HL-60/S4 treated with phorbol 12-myristate 13-acetate at 8.2 ng/mL for 4 days and 3 days (cell line): ENCODE measurements around the gene RAI1.

ENCODE experiments used
- in situ Hi-C: fragments of 300-500 bp; cut with MboI; formaldehyde crosslinking; loops from 2 replicates; pipeline ENCODE4 v1.15.0; 2022; ENCODE audit warnings: low sequenced_read_pairs

The RAI1 gene

DNA sequence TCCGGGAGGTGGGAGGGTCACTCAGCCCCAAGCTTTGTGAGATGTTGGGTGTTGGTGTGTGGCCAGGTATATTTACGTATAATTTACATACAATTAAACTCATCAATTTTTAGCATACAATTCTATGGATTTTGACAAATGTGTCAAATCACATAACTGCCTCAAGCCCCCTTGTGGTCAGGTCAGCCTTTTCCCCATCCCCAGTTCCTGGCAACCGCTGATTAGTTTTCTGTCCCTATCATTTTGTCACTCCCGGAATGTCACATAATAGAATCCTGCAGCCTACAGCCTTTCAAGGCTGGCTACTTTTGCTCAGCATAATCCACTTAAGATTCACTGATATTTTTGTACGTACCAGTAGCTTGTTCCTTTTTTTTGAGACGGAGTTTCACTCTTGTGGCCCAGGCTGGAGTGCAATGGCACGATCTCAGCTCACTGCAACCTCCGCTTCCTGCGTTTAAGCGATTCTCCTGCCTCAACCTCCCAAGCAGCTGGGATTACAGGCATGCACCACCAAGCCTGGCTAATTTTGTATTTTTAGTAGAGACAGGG is 19.3 kb upstream of the RAI1 start:
- in situ Hi-C loops, result no loop called here

DNA sequence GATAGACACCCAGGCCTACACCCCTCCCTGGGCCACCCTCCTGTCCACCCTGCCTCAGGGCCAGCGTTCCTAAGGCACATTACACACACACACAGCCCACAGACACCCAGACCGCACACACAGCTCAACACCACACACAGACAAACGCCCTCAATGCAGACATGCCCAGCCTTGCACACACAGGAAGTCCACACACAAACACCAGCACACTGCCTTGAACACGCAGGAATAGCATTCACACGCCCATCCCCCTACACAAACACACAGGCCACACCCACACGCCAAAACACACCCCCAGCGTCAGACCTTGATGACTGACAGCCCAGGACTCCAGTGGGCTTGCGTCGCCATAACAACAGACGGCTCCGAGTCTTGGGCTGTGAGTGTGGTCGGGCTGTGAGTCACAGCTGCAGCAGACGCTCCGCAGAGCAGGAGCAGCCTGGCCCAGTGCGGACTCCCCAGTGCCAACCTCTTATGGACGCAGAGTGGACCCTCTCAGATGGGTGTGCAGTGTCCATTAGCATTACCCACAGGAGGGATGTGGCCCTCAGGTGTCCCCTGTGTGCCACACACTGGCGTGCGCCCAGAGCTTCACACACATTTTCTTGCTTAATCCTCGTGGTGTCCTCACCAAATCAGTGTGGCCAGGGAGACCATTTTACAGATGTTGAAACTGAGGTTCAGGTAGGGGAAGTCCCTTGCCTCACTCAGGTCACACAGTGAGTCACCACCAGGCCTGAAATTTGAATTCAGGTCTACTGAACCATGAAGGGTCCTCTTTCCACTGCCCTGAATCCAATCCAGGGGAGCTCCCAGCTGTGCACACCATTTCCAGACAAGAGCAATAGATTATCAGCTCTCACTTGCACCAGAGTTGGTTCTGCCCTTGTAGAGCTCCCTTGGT is 17.8 kb upstream of the RAI1 start:
- in situ Hi-C loops, result no loop called here

DNA sequence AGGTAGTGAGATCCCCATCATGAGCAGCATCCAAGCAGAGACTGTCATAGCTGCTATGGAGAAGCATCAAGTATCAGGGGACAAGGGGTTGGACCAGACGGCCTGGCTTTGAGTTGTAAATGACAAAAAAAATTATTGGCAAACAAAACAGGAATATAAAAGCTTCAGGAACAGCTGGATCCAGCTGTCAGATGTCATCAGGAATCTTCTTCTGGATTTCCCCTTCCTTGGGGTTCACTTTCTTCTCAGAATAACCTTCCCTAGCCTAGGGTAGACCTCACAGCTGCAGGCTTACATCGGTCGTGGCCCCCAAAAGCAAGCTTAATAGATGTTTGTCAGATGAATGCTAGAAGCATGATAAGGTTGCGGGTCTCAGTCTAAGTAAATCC is 17.2 kb upstream of the RAI1 start:
- in situ Hi-C loops, result no loop called here

DNA sequence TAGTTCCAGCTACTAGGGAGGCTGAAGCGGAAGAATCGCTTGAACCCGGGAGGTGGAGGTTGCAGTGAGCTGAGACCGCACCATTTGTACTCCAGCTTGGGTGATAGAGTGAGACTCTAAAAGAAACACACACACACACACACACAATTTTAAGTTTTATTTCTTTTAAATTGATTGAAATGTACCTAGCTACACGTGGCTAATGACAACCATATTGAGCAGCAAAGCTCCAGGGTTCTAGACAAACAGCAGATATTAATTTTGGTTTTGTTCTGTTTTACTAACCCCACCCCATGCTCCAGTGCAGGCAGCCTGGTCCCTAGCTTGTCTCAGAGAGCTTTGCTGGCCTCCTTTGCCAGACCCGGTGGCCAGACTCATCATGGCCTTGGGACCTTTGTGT is 16.0 kb upstream of the RAI1 start:
- in situ Hi-C loops, result no loop called here

DNA sequence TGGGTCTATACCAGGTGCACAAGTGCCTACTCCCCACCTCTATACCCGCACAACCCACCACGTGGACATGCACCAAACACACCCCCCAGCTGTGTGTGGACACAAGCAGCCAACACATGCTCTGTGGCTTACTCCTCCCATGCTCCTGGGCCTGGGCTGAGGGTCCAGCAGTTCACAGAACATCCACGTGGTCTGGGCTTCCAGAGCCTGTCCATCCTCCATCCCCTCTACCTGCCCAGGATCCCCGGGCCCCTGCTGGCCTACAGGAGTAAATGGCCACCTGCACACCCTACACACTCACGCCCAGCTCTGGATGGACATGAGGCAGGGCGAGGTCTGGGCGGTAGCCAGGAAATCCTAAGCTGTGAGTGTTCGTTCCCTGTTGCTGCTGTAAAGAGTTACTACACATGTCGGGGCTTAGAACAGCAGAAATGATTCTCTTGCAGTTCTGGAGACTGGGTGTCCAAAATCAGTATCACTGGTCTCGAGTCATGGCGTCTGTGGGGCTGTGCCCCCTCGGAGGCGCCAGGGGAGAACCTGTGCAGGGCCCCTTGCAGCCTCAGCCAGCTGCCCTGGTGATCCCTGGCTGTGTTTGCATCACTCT is 15.0 kb upstream of the RAI1 start:
- in situ Hi-C loops, result no loop called here

DNA sequence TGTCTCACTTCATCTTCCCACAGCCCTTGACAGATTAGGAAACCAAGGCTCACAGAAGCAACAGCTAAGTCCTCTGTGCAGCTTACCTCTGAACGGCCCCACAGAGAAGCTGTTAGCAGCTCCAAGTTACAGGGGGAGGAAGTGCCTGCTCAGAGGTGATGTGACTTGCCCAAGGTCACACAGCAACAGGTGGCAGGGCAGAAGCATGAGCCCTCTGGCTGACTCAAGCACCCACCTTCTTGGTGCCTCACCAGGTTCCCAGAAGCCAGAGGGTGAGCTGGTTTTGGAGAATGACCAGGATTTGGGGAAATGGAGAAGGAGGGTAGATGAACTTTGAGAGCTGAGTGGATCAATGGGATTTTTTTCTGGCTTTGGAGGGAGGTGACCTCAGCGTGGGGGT is 14.0 kb upstream of the RAI1 start:
- in situ Hi-C loops, result no loop called here

DNA sequence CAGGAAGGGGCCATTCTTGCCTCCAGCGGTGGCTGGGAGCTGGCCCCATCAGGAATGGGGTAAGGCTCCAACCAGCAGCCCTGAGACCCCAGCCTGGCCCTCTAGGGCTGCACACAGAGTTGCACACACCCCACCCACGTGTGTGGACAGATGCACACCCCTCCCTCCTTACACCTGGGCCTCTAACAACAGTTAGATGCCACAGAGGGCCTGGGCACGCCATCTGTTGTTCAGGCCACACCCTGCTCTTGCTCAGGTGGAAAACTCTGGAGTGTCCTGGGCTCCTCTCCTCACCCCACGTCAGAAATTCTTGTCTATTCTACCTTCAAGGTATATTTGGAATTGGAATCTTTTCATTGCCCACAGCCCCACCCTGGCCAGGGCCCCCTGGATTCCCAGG is 13.3 kb upstream of the RAI1 start:
- in situ Hi-C loops, result no loop called here

DNA sequence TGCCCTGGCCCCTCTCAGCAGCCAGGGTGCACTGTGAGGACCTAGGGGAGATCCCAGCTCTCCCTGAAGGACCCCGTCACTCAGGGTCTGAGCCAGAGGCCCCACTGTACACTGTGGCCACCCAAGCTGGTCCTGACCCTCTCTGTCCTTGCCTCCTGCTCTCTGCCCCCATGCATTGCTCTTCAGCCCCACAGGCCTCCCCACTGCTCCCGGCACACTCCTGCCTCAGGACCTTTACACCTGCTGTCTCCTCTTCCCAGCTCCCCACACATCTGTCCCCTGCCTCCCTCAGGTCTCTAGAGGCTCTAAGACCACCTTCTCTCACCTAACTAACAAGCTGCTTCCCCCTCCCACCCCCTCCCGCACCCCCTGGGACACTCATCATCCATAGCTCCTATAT is 12.9 kb upstream of the RAI1 start:
- in situ Hi-C loops, result no loop called here

DNA sequence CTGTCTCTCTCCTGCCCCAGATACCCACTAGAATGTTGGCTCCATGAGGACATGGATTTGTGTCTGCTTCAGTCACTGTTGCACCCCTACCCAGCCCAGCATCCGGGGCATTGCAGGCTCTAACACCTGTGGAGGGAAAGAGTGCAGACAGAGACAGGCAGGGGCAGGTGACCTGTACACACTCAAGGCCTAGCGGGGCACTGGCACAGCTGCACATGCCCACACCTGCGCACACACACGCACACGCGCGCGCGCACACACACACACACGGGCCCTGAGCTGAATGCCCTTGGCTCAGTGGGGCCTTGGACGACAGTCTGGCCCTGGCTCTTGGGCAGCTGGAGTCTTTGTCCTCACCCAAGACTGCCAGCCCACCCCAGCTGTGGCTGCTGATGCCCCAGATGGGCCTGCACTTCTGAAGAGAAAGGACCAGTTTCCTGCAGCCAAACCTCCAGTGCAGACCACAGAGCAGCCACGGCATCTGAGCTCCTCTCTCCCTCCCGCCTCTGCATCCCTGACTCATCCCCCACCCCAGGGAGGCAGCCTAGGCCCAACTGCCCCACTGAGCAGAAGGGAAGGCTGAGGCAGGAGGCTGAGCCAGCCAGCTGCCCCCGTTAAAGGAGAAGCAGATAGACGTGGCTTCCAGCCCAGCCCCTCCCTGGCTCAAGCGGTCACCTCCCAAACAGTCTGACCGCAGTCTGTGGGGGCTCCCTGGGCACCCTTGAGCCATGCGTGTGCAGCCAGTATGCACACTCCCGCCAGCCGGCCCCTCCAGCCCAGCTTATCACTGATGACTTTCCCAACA is 12.3 kb upstream of the RAI1 start:
- in situ Hi-C loops, result no loop called here

DNA sequence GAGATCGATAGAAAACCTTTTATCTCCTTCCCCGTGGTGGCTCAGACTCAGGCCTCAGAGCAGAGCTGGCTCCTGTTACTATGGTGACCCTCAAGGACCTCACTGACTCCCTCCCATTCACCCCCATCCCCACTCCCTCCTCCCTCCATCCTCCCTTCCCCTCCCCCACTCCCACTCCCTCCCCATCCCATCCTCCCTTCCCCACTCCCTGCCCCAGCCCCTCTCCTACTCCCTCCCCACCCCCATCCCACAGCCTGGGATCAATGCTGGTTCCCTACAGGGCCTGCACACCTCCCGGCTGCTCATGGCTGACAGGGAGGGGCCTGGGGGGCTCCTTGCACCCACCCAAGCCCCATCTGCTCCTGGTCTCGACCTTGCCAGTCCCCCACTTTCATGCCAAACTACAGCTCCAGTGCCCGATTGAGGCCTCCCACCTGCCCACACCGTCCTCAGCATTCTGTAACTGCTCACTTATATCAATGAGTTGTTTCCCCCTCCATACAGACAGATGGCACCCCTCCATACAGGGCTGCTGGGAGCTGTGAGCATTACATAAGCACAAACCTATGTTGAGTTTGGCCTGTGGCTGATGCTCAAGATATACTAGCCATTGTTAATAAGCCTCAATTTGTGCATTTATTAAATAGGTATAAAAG is 11.6 kb upstream of the RAI1 start:
- in situ Hi-C loops, result no loop called here

DNA sequence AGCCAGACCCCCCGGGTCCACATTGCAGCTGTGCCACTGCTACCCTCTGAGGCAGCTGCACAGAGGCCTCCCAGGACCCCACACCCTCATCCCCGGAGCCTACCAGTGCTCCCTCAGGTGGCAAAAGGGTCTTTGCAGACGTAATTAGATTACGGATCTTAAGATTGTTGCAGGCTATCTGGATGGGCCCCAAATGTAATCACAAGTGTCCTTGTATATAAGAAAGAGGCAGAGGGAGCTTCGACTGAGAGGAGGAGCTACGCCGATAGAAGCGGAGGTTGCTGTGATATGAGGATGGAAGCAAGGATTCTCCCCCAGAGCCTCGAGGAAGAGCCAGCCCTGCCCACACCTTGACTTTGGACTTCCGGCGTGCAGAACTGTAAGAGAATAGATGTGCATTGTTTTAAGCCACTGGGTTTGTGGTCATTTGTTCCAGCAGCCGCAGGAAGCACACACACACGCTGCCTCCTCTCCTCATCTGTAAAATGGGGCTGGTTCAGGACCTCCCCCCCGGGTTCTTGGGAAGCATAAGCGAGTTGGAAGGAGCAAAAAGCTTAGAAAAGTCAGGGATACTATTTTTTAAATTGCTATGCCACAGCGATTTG is 10.5 kb upstream of the RAI1 start:
- in situ Hi-C loops, result no loop called here

DNA sequence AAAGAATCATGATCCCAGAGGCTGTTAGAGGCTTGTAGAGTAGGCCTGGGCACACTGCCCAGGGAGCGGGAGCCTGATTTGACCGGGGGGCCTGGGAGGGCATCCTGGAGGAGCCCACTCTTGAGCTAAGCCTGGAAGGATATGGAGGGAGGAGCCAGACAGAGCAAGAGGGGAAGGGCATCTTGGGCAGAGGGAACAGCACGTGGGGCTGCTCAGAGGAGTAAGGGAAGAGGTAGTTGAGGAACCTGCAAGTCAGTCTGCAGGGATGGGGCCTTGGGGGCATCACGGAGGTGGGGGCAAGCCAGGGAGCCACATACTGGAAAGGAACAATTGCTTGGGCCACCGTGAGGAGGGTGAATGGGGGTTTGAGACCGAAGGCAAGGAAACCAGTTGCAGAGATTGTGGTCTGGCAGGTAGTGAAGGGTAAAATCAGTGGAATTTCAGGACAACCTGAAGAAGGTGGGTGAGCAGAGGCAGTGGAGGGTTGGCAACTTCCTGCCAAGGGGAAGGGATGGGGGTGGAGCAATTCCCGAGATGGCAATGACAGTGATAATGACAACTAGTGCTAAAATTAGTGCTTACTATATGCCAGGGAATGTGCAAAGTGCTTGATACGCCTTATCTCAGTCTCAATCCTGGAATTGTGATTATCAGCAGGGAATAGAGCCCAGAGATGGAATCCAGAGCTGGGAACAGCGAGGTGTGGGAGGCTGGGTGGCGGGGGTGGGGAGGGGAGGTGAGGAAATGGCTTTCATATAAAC is 9.7 kb upstream of the RAI1 start:
- in situ Hi-C loops, result no loop called here

DNA sequence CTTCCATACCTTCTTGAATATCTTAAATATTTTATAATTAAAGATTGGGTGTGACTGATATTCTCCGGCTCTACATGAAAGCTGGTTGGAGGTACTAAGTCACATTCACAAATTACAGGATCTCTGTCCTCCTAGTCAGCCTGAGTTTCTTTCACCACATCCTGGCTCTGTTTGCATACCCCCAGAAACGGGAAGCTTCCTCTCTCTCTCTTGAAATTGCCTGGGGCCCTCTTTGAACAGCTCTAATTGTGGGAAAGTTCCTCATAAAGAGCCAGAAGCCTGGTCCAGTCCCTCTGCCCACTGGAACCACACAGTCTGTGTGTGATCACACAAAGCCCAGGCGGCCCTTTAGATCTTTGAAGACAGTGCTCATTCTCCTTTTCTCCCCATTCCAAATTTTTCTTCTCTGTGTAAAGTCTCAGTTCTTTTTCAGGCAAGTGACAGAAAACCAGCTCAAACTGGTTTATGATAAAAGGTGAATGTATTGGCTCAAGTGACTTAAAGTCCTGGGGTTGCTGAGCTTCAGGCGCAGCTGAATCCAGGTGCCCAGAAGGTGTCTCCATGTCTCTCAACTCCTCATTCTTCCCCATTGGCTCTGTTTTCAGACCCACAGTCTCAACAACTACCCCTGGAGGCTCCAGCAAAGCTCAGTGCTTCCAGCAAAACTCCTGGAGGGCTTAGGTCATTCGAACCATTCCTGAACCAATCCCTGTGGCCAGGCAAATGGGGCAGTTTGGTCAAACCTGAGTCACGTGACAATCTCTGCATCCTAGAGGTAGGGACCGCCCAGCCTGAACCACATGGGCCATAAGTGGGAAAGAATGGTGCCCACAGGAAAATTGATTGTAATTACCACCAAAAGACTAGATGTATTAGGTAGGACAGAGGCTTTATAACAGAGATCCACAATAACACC is 8.5 kb upstream of the RAI1 start:
- in situ Hi-C loops, result no loop called here

DNA sequence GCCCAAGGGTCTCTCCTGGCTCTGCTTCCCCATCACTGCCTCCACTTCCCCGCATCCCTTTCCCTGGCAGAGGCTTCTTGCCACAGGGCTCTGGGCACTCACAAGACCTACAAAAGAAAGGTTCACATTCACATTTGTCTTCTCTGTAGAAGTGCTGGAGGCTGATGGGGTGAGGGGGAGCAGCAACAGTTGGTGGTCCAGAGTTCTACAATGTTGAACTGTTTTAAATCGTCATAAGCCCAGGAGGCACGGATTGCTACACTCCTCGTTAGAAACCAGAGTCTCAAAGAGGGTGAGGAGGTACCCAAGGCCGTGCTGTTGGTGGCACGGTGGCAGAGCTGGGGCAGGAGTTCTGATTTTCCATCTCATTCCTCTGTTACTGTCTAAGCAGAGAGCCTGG is 5.8 kb upstream of the RAI1 start:
- in situ Hi-C loops, result loop anchor here (25.0 kb wide), 1 partner anchor 362 kb away; the partner anchor contains the start of genes ATPAF2 and GID4

DNA sequence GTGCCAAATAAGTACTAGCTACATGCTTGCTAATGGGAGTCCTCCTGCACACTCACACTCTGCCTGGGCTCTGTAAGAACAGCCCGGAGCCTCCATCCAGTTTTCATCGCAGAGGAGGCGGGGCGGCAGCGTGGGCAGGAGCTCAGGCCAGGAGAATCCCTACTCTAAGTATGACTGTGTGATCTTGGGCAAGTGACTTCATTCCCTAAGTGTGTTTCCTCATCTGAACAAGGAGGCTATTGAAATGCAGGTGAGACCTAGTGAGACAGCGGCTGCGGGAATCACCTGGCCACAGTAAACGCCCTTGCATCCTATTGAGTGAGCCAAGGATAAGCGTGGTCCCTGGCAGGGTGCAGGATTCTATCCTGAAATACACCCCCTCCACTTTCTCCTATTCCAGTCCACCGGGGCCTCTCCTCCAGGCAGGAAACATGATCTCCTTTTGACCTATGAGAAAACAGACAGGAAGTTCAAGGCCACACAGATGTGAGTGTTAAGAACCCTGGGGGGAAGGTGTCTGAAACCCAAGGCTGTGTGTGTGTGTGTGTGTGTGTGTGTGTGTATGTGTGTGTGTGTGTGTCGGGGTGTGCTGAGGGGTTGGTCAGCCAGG is 5.2 kb upstream of the RAI1 start:
- in situ Hi-C loops, result loop anchor here (25.0 kb wide), 1 partner anchor 361 kb away; the partner anchor contains the start of genes ATPAF2 and GID4

DNA sequence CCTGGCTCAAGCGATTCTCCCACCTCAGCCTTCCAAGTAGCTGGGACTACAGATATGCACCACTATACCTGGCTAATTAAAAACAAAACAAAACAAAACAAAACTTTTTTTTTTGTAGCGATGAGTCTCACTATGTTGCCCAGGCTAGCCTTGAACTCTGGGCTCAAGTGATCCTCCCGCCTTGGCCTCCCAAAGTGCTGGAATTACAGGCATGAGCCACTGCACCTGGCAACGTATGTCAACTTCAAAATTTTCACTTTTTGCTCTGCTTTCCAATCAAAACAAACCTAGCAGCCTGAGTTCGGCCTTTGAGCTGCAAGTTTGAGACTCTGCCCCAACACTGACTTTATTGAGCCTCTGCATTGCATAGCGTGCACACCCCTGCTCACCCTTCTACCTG is 4.5 kb upstream of the RAI1 start:
- in situ Hi-C loops, result loop anchor here (25.0 kb wide), 1 partner anchor 361 kb away; the partner anchor contains the start of genes ATPAF2 and GID4

DNA sequence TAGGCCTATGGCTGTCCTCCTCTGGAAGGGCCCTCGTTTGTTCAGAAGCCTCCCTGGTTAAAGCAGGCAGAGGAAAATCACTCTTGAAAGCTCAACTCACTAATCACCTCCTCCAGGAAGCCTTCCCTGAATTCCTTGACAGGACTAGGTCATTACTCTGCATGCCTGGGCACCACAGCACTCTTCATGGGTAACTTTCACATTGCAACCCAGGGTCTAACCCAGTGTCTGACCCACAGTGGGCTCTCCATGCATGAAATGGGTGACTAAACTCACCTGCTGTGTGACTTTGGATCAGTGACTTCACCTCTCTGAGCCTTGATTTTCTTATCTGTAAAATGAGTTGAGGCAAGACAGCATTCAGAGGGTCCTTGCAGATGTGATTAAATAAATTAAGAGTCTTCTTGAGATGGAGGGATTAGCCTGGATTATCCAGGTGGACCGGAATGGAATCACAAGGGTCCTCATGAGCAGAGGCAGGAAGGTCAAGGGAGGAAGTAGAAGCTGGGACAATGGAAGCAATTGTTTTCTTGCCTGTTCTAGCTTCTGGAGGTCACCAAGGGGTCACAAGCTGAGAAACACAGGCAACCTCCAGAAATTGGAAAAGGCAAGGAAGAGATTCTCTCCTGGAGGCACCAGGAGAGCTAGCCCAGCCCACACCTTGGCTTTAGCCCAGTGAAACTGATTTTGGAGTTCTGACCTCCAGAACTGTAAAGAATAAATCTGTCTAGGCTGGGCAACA is 3.8 kb upstream of the RAI1 start:
- in situ Hi-C loops, result loop anchor here (25.0 kb wide), 1 partner anchor 360 kb away; the partner anchor contains the start of genes ATPAF2 and GID4
